DND-41 (cell line): ENCODE results near the gene VAV3.

Experiments used
- ATAC-seq: fragments of 200-7000 bp; cut with Tn5 transposase; 3 replicates; pipeline ENCODE4 v1.9.1; 2021; ENCODE audit warnings: low read depth; ENCODE audit not compliant: insufficient read depth
- DNase-seq: peaks from one replicate; pipeline ENCODE4 v3.0.0-alpha.2; 2020
- H2AFZ ChIP-seq: 2 replicates; pipeline ENCODE4 v1.6.0; 2012; ENCODE audit warnings: low read depth, low read length
- H3K27ac ChIP-seq: 2 replicates; pipeline ENCODE4 v1.5.1; 2012; ENCODE audit warnings: low read length, inconsistent platforms
- H3K27me3 ChIP-seq: fragments of 200-600 bp; sonication (generic); 2 replicates; pipeline ENCODE4 v1.6.0; 2012; ENCODE audit warnings: low read length, mild to moderate bottlenecking, inconsistent platforms; ENCODE audit not compliant: insufficient read depth, poor library complexity
- H3K36me3 ChIP-seq: 2 replicates; pipeline ENCODE4 v1.5.1; 2012; ENCODE audit warnings: low read length, inconsistent platforms; ENCODE audit not compliant: insufficient read depth
- H3K4me1 ChIP-seq: 2 replicates; pipeline ENCODE4 v1.5.1; 2012; ENCODE audit warnings: mild to moderate bottlenecking, low read length; ENCODE audit not compliant: insufficient read depth
- H3K4me2 ChIP-seq: 2 replicates; pipeline ENCODE4 v1.6.0; 2012; ENCODE audit warnings: mild to moderate bottlenecking, moderate library complexity, low read length, inconsistent platforms; ENCODE audit not compliant: insufficient read depth
- H3K4me3 ChIP-seq, 2 experiments: fragments of 200-600 bp in 1 of 2; shearing (Covaris generic) in 1 of 2; 2 replicates each; pipeline ENCODE4 v1.5.1; 2012 to 2016; ENCODE audit warnings: inconsistent platforms in 2 of 2, low read length in 2 of 2, mild to moderate bottlenecking in 2 of 2, low read depth in 1 of 2, moderate library complexity in 1 of 2
- H3K79me2 ChIP-seq: 2 replicates; pipeline ENCODE4 v1.6.0; 2012; ENCODE audit warnings: low read length, inconsistent platforms; ENCODE audit not compliant: insufficient read depth
- H3K9ac ChIP-seq: 2 replicates; pipeline ENCODE4 v1.6.0; 2012; ENCODE audit warnings: low read depth, mild to moderate bottlenecking, inconsistent platforms, low read length, moderate library complexity
- H3K9me3 ChIP-seq: 2 replicates; pipeline ENCODE4 v1.5.1; 2012; ENCODE audit warnings: low read length, moderate library complexity, mild to moderate bottlenecking, inconsistent platforms; ENCODE audit not compliant: insufficient read depth, severe bottlenecking
- H4K20me1 ChIP-seq: 2 replicates; pipeline ENCODE4 v1.6.0; 2012; ENCODE audit warnings: low read length; ENCODE audit not compliant: insufficient read depth
- CTCF ChIP-seq: IDR thresholded peaks from 2 replicates; pipeline ENCODE4 v1.5.1; 2012; ENCODE audit warnings: borderline replicate concordance, low read length, moderate library complexity, mild to moderate bottlenecking; ENCODE audit not compliant: poor library complexity, severe bottlenecking; ENCODE audit errors: extremely low read depth
- EZH2 ChIP-seq: IDR thresholded peaks from 3 replicates; pipeline ENCODE4 v1.6.1; 2012; ENCODE audit warnings: borderline replicate concordance, low read depth, mild to moderate bottlenecking, moderate library complexity, low read length, inconsistent platforms; ENCODE audit not compliant: severe bottlenecking

The VAV3 gene

GRCh38 chr1:107877092-107877491 is 87.9 kb downstream of the VAV3 start:
- peak; percentile 82 for ATAC-seq
- H3K4me1 ChIP-seq: peaks cover 35% of the 10 kb centered on the region
- H2AFZ ChIP-seq: no peak overlapping the region
- no peak overlapping the region for H3K9ac ChIP-seq
- DNase-seq: no peak
- H3K36me3 ChIP-seq: peaks cover 8% of the 10 kb centered on the region
- peak overlapping the region; percentile 64 for H3K27ac ChIP-seq
- peaks cover 69% of the 10 kb centered on the region for H3K79me2 ChIP-seq
- peak overlapping the region; percentile 43; the same call in 1 of the 2 replicates for H3K4me2 ChIP-seq
- peak overlapping the region in 1 of 2 experiments; percentile 27; a peak in 1 of 4 replicates for H3K4me3 ChIP-seq
- TF ChIP-seq CTCF: no peak
- TF ChIP-seq EZH2: no peak
- H4K20me1 ChIP-seq: no peaks in the 10 kb centered on the region
- H3K27me3 ChIP-seq: no peaks in the 10 kb centered on the region
- H3K9me3 ChIP-seq: no peaks in the 10 kb centered on the region

- H3K9ac ChIP-seq: no peak overlapping the region
- peak overlapping the region; percentile 51; the same call in 1 of the 2 replicates for H3K27ac ChIP-seq
- no peaks in the 10 kb centered on the region for H3K27me3 ChIP-seq
- no peak overlapping the region for H3K4me3 ChIP-seq
- H2AFZ ChIP-seq: no peak overlapping the region
- peaks cover 10% of the 10 kb centered on the region for H3K36me3 ChIP-seq
- H3K4me1 ChIP-seq: peaks cover 42% of the 10 kb centered on the region
- H3K79me2 ChIP-seq: peaks cover 62% of the 10 kb centered on the region
- H3K4me2 ChIP-seq: no peak overlapping the region
- TF ChIP-seq CTCF (no peak), EZH2 (no peak)
- H3K9me3 ChIP-seq: no peaks in the 10 kb centered on the region
- DNase-seq (no peak), ATAC-seq (no peak)
- no peaks in the 10 kb centered on the region for H4K20me1 ChIP-seq
Measured at GRCh38 chr1:107875689-107876088, 89.3 kb downstream of the VAV3 start.

GRCh38 chr1:107874221-107874620 is 90.8 kb downstream of the VAV3 start:
- Histone ChIP-seq H3K27me3 (no peaks in the 10 kb centered on the region), H3K9ac (no peak overlapping the region), H3K36me3 (peaks cover 12% of the 10 kb centered on the region), H3K4me2 (no peak overlapping the region), H3K79me2 (peaks cover 52% of the 10 kb centered on the region), H3K27ac (no peak overlapping the region), H2AFZ (no peak overlapping the region), H3K9me3 (no peaks in the 10 kb centered on the region), H3K4me3 (no peak overlapping the region), H4K20me1 (no peaks in the 10 kb centered on the region), H3K4me1 (peaks cover 40% of the 10 kb centered on the region)
- ATAC-seq (no peak), DNase-seq (no peak)
- TF ChIP-seq EZH2: no peak
- no peak for TF ChIP-seq CTCF
